OCI-LY7 (cell line): ENCODE results near the gene GLG1.

Source experiments
- CTCF ChIP-seq: fragments of 200-600 bp; sonication (generic); conservative IDR thresholded peaks from 2 replicates; pipeline ENCODE4 v1.5.1; 2014; ENCODE audit warnings: mild to moderate bottlenecking, antibody characterized with exemption, low read length, moderate library complexity, mixed read lengths
- EZH2phosphoT487 ChIP-seq: fragments of 200-600 bp; sonication (generic); IDR thresholded peaks from 2 replicates; pipeline ENCODE4 v1.6.1; 2018; ENCODE audit warnings: low read depth, borderline replicate concordance, mild to moderate bottlenecking, mixed run types, antibody characterized with exemption, low read length, moderate library complexity, mixed read lengths

- no peak for TF ChIP-seq CTCF
- TF ChIP-seq EZH2phosphoT487 = no peak
Observed at GRCh38 chr16:74592847-74593246, 14.1 kb downstream of the GLG1 start.
